Stimulated activated CD8-positive, alpha-beta memory T cell treated with anti-CD3 and anti-CD28 coated beads, Interleukin-4, amount 100 ng/mL, for 1 hour (primary cell): Measurements from ENCODE around the gene VTCN1.

Source experiments
- DNase-seq, 2 donors: peaks; one replicate each; pipeline ENCODE4 v3.0.0-alpha.2; 2020; ENCODE audit warnings: low read depth in 2 of 2, low spot score in 1 of 2

The VTCN1 gene

DNA sequence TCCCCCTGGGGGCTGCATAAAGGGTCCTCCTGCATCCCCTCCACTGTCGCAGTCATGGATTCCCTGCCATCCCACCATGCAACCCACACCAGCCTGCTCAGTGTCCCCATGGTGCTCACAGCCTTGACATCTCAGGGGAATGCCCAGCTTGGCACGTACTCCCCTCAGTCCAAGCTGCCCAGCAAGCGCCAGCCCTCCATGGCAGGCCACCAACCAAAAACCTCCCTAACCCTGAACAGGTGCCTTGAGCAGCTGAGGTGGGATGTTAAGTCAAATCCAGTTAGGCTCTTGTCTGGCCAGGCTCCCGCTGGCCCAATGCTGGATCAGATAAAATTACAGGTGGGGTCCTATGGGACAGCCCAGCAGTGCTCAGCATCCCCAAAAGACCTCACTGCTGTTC lies 341 bp downstream of the VTCN1 start:
- no peak for DNase-seq

- DNase-seq, result no peak
Measured at GRCh38 chr1:117209094-117209493, 1.6 kb downstream of the VTCN1 start.

- no peak for DNase-seq
Measured at GRCh38 chr1:117208580-117208979, 2.1 kb downstream of the VTCN1 start.

DNA sequence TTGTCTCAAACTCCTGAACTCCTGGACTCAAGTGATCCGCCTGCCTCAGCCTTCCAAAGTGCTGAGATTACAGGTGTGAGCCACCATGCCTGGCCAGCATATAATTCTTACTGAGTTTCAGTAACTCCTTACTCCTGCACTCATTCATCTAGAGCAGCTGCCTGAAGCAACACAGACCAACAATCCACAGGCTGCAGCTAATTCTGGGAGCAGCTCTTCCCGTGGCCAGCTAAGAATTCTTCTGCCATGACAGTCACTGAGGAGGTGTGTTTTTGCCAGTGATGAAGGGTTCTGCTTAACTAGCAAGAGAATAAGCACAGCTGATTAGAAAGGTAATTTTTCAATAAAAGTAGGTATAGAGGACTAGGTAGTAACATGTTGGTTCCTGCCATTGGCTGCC lies 5.4 kb downstream of the VTCN1 start:
- no peak for DNase-seq

- DNase-seq, result no peak
Measured at GRCh38 chr1:117201808-117202207, 8.9 kb downstream of the VTCN1 start.

- no peak for DNase-seq
Measured at GRCh38 chr1:117198097-117198496, 12.6 kb downstream of the VTCN1 start.

GRCh38 chr1:117189726-117190125 lies 21.0 kb downstream of the VTCN1 start:
- DNase-seq, result no peak

- no peak for DNase-seq
Measured at GRCh38 chr1:117188816-117189437, 21.8 kb downstream of the VTCN1 start.

DNA sequence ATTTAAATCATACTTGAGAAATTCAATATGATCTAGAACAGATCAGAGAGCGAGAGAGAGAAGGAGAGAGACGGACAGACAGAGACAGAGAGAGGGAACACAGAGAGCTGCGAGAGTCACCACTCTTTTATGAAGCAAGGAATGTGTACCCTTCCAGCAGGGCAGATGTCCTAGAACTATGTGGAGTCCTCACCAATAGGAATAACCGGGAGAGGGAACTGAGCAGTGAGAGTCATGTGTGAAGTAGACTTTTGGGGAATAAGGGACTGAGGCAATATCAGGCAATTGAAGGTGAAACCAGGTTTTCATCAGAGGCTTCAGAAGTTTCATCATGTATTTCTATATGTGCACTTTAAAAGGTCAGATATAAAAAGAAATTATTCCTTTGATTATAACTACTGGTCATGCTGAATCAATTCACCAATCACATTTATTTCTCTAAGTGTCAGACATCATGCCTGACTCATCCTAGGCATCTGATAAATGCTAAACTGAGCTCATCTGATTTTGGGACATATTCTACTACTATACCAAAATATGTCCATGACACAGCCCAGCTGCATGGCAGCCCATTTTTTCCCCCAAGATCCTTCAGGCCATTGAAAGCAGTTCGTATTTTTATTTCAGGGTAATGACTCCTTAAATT lies 22.4 kb downstream of the VTCN1 start:
- DNase-seq, result no peak

GRCh38 chr1:117183112-117183511 lies 27.6 kb downstream of the VTCN1 start:
- no peak for DNase-seq

GRCh38 chr1:117182319-117182718 lies 28.4 kb downstream of the VTCN1 start:
- DNase-seq, result no peak

- no peak for DNase-seq
Measured at GRCh38 chr1:117181630-117182041, 29.1 kb downstream of the VTCN1 start.

GRCh38 chr1:117180147-117180967 lies 30.4 kb downstream of the VTCN1 start:
- no peak for DNase-seq

- no peak for DNase-seq
Measured at GRCh38 chr1:117179471-117179870, 31.3 kb downstream of the VTCN1 start.

DNA sequence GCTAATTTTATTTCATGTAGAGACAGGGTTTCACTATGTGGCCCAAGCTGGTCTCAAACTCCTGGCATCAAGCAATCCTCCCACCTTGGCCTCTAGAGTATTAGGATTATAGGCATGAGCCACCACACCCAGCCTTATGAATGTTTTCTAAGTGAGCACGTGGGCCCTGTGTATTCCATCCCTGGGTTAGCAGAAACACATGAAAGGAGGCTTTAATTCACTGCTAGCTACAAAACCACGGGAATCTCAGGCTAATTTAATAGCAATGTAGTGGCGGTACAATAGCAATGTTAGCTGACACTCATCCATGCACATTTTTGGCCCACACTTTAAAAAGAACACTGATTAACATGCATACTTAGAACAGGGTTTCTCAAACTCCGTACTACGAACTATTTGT lies 32.0 kb downstream of the VTCN1 start:
- DNase-seq, result no peak

GRCh38 chr1:117177376-117177775 lies 33.4 kb downstream of the VTCN1 start:
- no peak for DNase-seq

DNA sequence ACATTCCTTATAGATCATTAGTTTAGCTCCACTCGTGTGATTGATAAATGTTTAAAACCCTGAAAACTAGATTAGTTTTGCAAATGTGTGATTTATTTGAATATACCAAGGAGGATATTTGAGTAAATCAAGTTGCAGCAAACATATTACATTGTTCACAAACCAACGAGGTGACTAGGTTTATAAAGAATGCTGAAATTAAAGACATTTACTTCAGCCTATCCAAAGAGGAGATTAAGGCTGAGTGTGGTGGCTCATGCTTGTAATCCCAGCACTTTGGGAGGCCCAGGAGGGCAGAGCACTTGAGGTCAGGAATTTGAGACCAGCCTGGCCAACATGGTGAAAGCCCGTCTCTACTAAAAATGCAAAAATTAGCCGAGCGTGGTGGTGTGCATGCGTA lies 34.1 kb downstream of the VTCN1 start:
- DNase-seq, result no peak

GRCh38 chr1:117174851-117175250 lies 35.9 kb downstream of the VTCN1 start:
- DNase-seq, result no peak

DNA sequence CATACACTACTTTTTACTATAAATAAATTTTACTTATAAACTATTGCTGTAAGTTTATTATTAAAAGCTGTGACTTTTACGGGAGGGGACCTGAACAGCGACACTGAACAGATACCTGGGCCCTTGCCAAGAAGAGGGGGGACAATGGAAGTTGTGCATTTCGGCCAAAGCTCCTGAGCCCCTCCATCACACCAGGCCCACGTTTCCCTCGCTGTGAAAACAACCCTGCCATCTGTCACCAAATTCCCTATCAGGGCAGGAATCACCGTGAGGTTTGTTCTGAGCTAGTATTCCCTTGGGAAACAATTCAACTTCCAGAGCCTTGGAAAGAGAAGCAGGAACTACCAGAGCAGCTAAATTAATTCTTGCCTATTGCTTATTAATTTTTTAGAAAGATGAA lies 37.0 kb downstream of the VTCN1 start:
- DNase-seq, result no peak

DNA sequence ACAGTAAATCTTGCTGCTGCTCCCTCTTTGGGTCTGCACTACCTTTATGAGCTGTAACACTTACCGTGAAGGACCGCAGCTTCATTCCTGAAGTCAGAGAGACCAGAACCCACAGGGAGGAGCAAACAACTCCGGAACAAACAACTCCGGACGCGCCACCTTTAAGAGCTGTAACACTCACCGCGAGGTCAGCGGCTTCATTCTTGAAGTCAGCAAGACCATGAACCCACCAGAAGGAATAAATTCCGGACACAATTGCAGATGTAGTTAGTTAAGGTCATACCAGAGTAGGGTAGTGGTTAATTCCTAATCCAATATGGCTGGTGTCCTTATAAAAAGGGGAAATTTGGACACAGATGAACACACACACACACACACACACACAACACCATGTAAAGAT lies 37.7 kb downstream of the VTCN1 start:
- DNase-seq, result no peak

- no peak for DNase-seq
Measured at GRCh38 chr1:117171900-117172511, 38.7 kb downstream of the VTCN1 start.
